Motor neuron (in vitro differentiated cells): ENCODE results near the gene TRIM67. TPM values are rescaled to one million over a fixed set of nuclear protein-coding genes. Genes with fewer than 3 reads are reported as not detected.

ENCODE experiments used
- ATAC-seq, 8 experiments: fragments of 200-7000 bp; cut with Tn5 transposase; replicated peaks in 6 of 8; 2 replicates each; pipeline ENCODE4 v1.8.0; 2021; ENCODE audit warnings: mild to moderate bottlenecking in 8 of 8, moderate library complexity in 8 of 8
- H3K27ac ChIP-seq, 2 donors: fragments of 250-450 bp; sonication (Bioruptor Pico); 2 replicates each; pipeline ENCODE4 v1.9.0; 2021; ENCODE audit warnings: antibody characterized with exemption in 2 of 2, mild to moderate bottlenecking in 2 of 2, moderate library complexity in 1 of 2
- H3K4me1 ChIP-seq, 2 donors: fragments of 250-450 bp; sonication (Bioruptor Pico); replicated peaks in 1 of 2; 2 replicates each; pipeline ENCODE4 v1.6.1; 2021; ENCODE audit warnings: antibody characterized with exemption in 2 of 2, mild to moderate bottlenecking in 2 of 2, moderate library complexity in 1 of 2
- H3K4me3 ChIP-seq, 5 donors: fragments of 250-450 bp; sonication (Bioruptor Pico); 2 replicates each; pipeline ENCODE4 v1.9.0; 2021; ENCODE audit warnings: antibody characterized with exemption in 5 of 5, mild to moderate bottlenecking in 5 of 5, moderate library complexity in 4 of 5
- WGBS, 10 experiments: fragments of 450-650 bp; shearing (Covaris generic); methylation state at CpG; one replicate each; pipeline ENCODE4 v1.0.0; 2022; 5-methylcytosine and 5-hydroxymethylcytosine counted together
- in situ Hi-C, 9 experiments: fragments of 400-800 bp; cut with MboI; loops; one replicate each; pipeline ENCODE4 v1.15.0; 2021; ENCODE audit warnings: low sequenced_read_pairs in 9 of 9, low pct_unique_long_range_greater_than_20kb in 2 of 9; ENCODE audit not compliant: unreplicated experiment in 9 of 9
- total RNA-seq, 8 experiments: library from RNA; unstranded; fragments of 300-600 nt; gene quantifications; 2 replicates each; pipeline versions ENCODE4 v1.2.3 to v1.2.4, GENCODE V29; 2022

The TRIM67 gene
- total RNA-seq, 8 experiments from 2014 or later = 0.18 to 21.8 (median 9.5) TPM

GRCh38 chr1:231215681-231216385, 54.0 kb downstream of the TRIM67 start:
- Histone ChIP-seq H3K4me1 (peaks cover 15 to 17% of the 10 kb centered on the region in 2 donors), H3K27ac (no peak overlapping the region), H3K4me3 (no peak overlapping the region)
- WGBS, 10 experiments = 47 to 77% (median 67%) methylated on average over 2 to 10 of the region's 10 CpGs
- in situ Hi-C loops = loop anchor here in 3 of 9 experiments (25.0 kb wide), 3 partner anchors 279 to 429 kb away; no protein-coding TSS in a partner anchor
- no peak for ATAC-seq

DNA sequence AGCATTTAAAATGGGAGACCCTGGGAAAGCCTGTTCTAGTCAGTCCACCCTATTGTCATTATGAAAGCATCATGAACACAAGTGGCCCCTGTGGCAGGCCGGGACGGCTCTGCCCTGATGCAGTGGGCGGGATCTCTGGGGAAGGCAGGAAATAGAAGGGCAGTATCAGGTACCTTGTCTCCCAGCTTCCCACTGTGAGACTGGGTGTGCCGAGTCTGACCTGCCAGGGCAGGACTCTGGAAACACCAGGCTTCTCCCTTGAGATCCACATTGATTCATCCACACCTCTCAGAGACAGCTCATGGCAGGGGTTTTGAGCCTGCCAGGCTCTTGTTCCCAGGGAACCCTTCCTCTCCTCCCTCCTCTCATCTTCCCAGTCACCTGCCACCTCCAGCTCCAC, 54.6 kb downstream of the TRIM67 start:
- Histone ChIP-seq H3K4me1 (peaks cover 10 to 14% of the 10 kb centered on the region in 2 donors), H3K4me3 (no peak overlapping the region), H3K27ac (no peak overlapping the region)
- peak; percentile 44 to 89 (median 77) for ATAC-seq
- in situ Hi-C loops = loop anchor here in 3 of 9 experiments (25.0 kb wide), 3 partner anchors 279 to 429 kb away; no protein-coding TSS in a partner anchor
- 0 to 60% (median 24%) methylated on average over 1 to 2 of the region's 4 CpGs; no CpG with 5 or more reads in 6 of the 10 experiments for WGBS, 10 experiments

GRCh38 chr1:231217056-231217455, 55.2 kb downstream of the TRIM67 start:
- Histone ChIP-seq H3K27ac (no peak overlapping the region), H3K4me3 (no peak overlapping the region), H3K4me1 (peaks cover 10 to 14% of the 10 kb centered on the region in 2 donors)
- 50 to 96% (median 82%) methylated on average over 1 to 11 of the region's 11 CpGs; no CpG with 5 or more reads in 4 of the 10 experiments for WGBS, 10 experiments
- in situ Hi-C loops = loop anchor here in 3 of 9 experiments (25.0 kb wide), 3 partner anchors 280 to 430 kb away; no protein-coding TSS in a partner anchor
- ATAC-seq = no peak

DNA sequence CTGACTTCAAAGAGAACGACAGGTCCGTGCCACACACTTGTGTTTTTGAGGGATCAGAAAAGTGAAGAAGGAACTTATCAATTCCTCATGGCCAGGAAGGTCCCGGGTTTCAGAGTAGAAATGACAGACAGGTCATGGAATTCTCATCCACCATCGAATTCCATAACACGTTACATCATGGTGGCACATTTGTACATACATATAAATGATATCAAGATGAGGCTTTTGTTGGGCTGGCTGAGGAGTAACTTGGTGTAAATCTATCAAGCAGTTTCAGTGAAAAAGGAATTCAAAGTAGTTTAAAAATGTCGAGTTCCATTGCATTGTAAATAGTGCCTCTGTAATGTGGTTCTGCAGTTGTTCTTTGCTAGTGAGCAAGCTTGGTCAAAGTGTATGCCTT, 56.2 kb downstream of the TRIM67 start:
- WGBS, 10 experiments = 0 to 93% (median 68%) methylated on average over 1 to 6 of the region's 6 CpGs
- Histone ChIP-seq H3K27ac (no peak overlapping the region), H3K4me3 (no peak overlapping the region), H3K4me1 (peaks cover 10 to 14% of the 10 kb centered on the region in 2 donors)
- in situ Hi-C loops = loop anchor here in 3 of 9 experiments (25.0 kb wide), 3 partner anchors 281 to 431 kb away; no protein-coding TSS in a partner anchor
- no peak for ATAC-seq

DNA sequence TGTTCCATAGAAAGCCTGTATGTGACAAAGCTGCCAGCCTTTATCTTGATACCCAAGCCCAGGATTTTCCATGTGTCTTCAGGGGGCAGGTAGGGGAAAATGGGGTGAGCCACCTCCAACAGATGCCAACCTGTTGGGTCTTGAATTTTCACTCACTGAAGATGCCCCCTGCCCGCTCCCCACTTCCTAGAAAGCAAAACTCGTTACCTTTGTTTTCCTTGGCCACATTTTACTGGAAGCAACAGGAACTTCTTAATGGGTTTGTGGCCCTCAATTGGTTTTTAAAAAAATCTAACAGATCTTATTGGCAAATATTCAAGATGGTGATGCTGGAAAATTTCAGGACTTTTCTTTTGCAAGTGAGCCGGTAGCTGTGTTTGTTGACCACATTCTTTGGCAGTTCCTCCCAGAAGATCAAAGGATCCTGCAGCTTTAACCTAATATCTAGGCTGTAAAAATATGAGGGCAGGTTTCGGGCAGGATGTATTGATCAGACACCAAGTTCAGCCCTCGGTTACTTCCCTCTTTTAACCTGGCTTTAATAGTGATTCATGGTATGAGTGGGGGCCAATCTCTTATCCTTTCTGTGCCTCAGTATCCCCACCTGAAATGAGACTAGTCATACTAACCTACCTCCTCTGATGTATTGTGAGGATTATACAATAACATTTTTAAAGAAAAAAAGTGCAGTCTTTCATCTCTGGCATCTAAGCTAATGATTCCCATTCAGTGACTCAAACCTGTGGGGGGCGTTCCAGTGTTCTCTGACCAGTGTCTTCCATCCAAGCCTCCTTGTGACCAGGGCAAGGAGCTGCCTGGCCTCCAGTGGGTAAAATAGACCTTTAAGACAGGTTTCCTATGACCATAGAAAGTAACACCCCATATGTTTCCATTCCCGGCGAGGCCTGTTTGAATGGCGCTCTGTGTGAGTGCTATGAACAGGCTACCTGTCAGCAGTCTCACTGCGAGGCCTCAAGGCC, 57.9 kb downstream of the TRIM67 start:
- Histone ChIP-seq H3K4me3 (no peak overlapping the region), H3K4me1 (peaks cover 10 to 14% of the 10 kb centered on the region in 2 donors), H3K27ac (no peak overlapping the region)
- in situ Hi-C loops = loop anchor here in 3 of 9 experiments (25.0 kb wide), 3 partner anchors 282 to 432 kb away; no protein-coding TSS in a partner anchor
- 56 to 96% (median 84%) methylated on average over 2 to 10 of the region's 10 CpGs for WGBS, 10 experiments
- ATAC-seq = no peak

DNA sequence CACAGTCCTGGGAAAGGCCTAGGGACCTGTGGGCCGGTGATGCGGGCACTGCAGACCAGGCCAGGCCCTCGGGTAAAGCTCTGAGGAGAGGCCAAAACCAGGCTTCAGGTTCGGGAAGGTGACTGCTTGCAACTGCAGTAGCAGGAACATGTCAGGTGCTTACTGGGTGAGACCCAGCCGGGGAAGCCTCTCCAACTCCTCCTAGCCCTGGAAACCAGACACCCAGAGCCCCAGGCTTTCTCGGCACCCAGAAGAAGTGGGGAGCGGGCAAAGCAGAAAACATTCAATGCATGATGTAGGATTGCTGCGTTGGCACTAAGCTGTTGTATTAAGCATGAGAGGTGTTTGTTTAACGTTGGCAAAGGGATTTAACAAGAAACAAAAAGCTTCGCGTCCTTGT, 58.9 kb downstream of the TRIM67 start:
- no peak for ATAC-seq
- 76 to 100% (median 90%) methylated on average over 1 to 11 of the region's 11 CpGs; no CpG with 5 or more reads in 3 of the 10 experiments for WGBS, 10 experiments
- Histone ChIP-seq H3K27ac (no peak overlapping the region), H3K4me3 (no peak overlapping the region), H3K4me1 (peaks cover 9 to 10% of the 10 kb centered on the region in 2 donors)
- in situ Hi-C loops = loop anchor here in 3 of 9 experiments (25.0 kb wide), 3 partner anchors 284 to 434 kb away; no protein-coding TSS in a partner anchor

GRCh38 chr1:231226156-231226555, 64.3 kb downstream of the TRIM67 start:
- in situ Hi-C loops = no loop called here
- ATAC-seq = no peak
- 0 to 100% (median 76%) methylated on average over 1 to 7 of the region's 7 CpGs; no CpG with 5 or more reads in 1 of the 10 experiments for WGBS, 10 experiments

DNA sequence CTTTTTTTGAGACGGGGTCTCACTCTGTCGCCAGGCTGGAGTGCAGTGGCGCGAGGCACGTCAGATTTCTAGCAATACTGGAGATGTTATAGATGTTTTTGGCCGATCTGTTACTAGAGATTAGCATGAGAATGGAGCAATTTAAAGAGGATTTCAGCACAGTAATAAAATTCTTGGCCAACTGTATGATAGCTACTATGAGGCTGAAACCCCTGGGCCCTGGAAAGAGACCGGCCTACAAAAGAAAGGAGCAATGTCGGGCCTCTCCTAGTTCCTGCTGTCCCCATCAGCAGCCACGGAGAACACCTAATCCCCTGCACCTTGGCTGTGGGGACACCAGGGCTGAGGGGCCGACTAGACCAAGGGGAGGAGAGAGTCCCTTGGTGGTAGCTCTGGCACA, 69.7 kb downstream of the TRIM67 start:
- Histone ChIP-seq H3K4me1 (peaks cover 0 to 10% of the 10 kb centered on the region in 2 donors), H3K4me3 (no peak overlapping the region), H3K27ac (no peak overlapping the region)
- WGBS, 10 experiments = 57 to 100% (median 88%) methylated on average over 1 to 10 of the region's 10 CpGs
- in situ Hi-C loops = no loop called here
- no peak for ATAC-seq

More at GRCh38 chr1:231226156-231226555, 64.3 kb downstream of the TRIM67 start:
- Histone ChIP-seq H3K4me1 (no peaks in the 10 kb centered on the region), H3K4me3 (no peak overlapping the region), H3K27ac (no peak overlapping the region)

DNA sequence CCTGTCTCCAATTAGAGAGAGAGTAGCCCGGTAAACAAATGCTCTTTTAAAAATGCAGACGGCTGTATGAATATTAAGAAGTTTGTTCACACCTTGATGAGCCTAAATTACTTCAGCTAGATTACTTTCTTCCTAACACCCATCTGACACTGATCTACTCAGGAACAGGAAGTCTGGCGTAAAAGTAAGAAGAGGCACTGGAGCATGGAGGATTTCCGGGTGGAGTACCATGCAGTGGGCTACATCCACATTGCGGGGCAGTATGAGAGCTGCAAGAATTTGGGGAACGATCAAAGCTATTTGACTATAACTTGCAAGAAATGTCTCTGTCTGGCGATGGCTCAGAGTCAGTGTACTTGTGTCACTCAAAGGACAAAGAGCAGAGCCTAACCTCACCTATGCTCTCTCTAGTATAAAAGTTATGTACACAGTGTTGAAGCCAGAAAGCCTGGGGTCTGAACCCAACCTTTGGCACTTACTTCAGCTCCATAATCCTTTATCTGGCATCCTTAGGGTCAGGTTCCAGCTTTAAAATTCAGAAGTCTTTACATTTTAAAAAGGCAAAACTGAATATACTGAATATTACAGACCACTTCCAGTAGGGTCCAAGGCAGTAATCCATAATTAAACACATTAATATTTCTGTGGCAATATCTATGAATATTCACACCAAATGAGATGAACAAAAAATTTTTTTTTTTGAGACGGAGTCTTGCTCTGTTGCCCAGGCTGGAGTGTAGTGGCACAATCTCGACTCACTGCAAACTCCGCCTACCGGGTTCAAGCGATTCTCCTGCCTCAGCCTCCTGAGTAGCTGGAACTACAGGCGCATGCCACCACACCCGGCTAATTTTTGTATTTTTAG, 71.2 kb downstream of the TRIM67 start:
- H3K4me3 ChIP-seq = no peak overlapping the region
- in situ Hi-C loops = no loop called here
- no peak overlapping the region for H3K27ac ChIP-seq
- 82 to 97% (median 87%) methylated on average over 3 to 14 of the region's 14 CpGs; no CpG with 5 or more reads in 1 of the 10 experiments for WGBS, 10 experiments
- ATAC-seq = no peak
- peaks cover 0 to 10% of the 10 kb centered on the region in 2 donors for H3K4me1 ChIP-seq

- Histone ChIP-seq H3K27ac (no peak overlapping the region), H3K4me3 (no peak overlapping the region), H3K4me1 (peaks cover 0 to 10% of the 10 kb centered on the region in 2 donors)
- peak in 2 of 8 experiments; percentile 6 to 41 for ATAC-seq
- in situ Hi-C loops = no loop called here
- WGBS, 10 experiments = 20 to 88% (median 40%) methylated on average over 1 to 8 of the region's 8 CpGs; no CpG with 5 or more reads in 2 of the 10 experiments
These were observed 72.0 kb downstream of the TRIM67 start for GRCh38 chr1:231233735-231234417.

GRCh38 chr1:231234506-231234905, 72.6 kb downstream of the TRIM67 start:
- ATAC-seq = peak in 3 of 8 experiments; percentile 27 to 49 (median 43)
- in situ Hi-C loops = no loop called here
- Histone ChIP-seq H3K27ac (no peak overlapping the region), H3K4me3 (no peak overlapping the region), H3K4me1 (peaks cover 0 to 10% of the 10 kb centered on the region in 2 donors)
- WGBS, 10 experiments = 78 to 100% (median 84%) methylated on average over 1 to 3 of the region's 3 CpGs; no CpG with 5 or more reads in 1 of the 10 experiments
